Transverse colon (tissue), 4 donors: ENCODE results near the gene FIP1L1. TPM values are rescaled to one million over a fixed set of nuclear protein-coding genes. Genes with fewer than 3 reads are reported as not detected.
A peak's percentile ranks its signal among the peaks of the same experiment; 100 is the strongest.

Experiments
- DNase-seq: peaks from one replicate; pipeline ENCODE4 v3.0.0-alpha.2; 2019
- H3K27ac ChIP-seq, 4 donors: fragments of 200-600 bp; sonication (generic); 2 replicates each; pipeline ENCODE4 v1.5.1; 2016 to 2018; ENCODE audit warnings: inconsistent platforms in 4 of 4
- H3K27me3 ChIP-seq: fragments of 200-600 bp; sonication (generic); 2 replicates; pipeline ENCODE4 v1.5.1; 2017; ENCODE audit warnings: inconsistent platforms
- H3K36me3 ChIP-seq, 4 donors: fragments of 200-600 bp; sonication (generic); 2 replicates each; pipeline ENCODE4 v1.5.1; 2017 to 2019; ENCODE audit warnings: inconsistent platforms in 4 of 4
- H3K4me1 ChIP-seq, 4 donors: fragments of 200-600 bp; sonication (generic); 2 replicates each; pipeline ENCODE4 v1.5.1; 2017 to 2020; ENCODE audit warnings: inconsistent platforms in 4 of 4
- H3K4me3 ChIP-seq, 4 donors: fragments of 200-600 bp; sonication (generic); 1 replicate in 1 of 4; 2 replicates in 3 of 4; pipeline versions ENCODE4 v1.5.1 to v1.6.1; 2017 to 2019; ENCODE audit warnings: inconsistent platforms in 4 of 4
- H3K9me3 ChIP-seq, 2 donors: fragments of 200-600 bp; sonication (generic); 2 replicates each; pipeline ENCODE4 v1.5.1; 2017 to 2019; ENCODE audit warnings: inconsistent platforms in 2 of 2
- CTCF ChIP-seq, 5 experiments: fragments of 200-600 bp in 3 of 5; fragments of 450-650 bp in 2 of 5; sonication (generic) in 3 of 5; IDR thresholded peaks; 1 replicate in 2 of 5; 2 replicates in 3 of 5; pipeline ENCODE4 v1.5.1; 2016 to 2017; ENCODE audit warnings: antibody characterized with exemption in 5 of 5, inconsistent platforms in 3 of 5, mild to moderate bottlenecking in 2 of 5, moderate library complexity in 1 of 5
- EP300 ChIP-seq: sonication (generic); formaldehyde crosslinking; IDR thresholded peaks from one replicate; pipeline ENCODE4 v1.6.1; 2017; ENCODE audit warnings: antibody characterized with exemption, low read depth
- POLR2A ChIP-seq: fragments of 450-650 bp; IDR thresholded peaks from one replicate; pipeline ENCODE4 v1.6.1; 2016; ENCODE audit warnings: antibody characterized with exemption, mild to moderate bottlenecking, moderate library complexity
- POLR2AphosphoS5 ChIP-seq, 3 donors: sonication (generic); formaldehyde crosslinking; IDR thresholded peaks; one replicate each; pipeline ENCODE4 v1.6.1; 2016; ENCODE audit warnings: antibody characterized with exemption in 3 of 3
- WGBS, 2 donors: methylation state at CpG; one replicate each; pipeline ENCODE4 v1.1.5; 2018; ENCODE audit warnings: low coverage in 1 of 2; 5-methylcytosine and 5-hydroxymethylcytosine counted together
- in situ Hi-C, 4 donors: fragments of 200-750 bp; cut with MboI; loops; one replicate each; pipeline versions ENCODE4 v1.15.0 to v1.15.1; 2017; ENCODE audit warnings: low sequenced_read_pairs in 3 of 4, low pct_ligation_motif_present in 1 of 4, low pct_unique_long_range_greater_than_20kb in 1 of 4
- intact Hi-C: fragments of 100-400 bp; cut with DNase I; formaldehyde crosslinking; loops from one replicate; pipeline ENCODE4 v1.15.1; 2023; ENCODE audit warnings: low total_unique reads
- total RNA-seq, 4 donors: library from RNA; depleted of rRNA; stranded (reverse); fragments of >200 nt; gene quantifications; one replicate each; pipeline ENCODE4 v1.1.0, GENCODE V29; 2016

Gene FIP1L1
- total RNA-seq, 4 donors from 2014 or later: 20.6 to 97.5 (median 43.9) TPM

GRCh38 chr4:53489279-53489889 is 111.9 kb downstream of the FIP1L1 start:
- H3K9me3 ChIP-seq: no peaks in the 10 kb centered on the region
- H3K4me1 ChIP-seq: no peaks in the 10 kb centered on the region
- H3K36me3 ChIP-seq: no peaks in the 10 kb centered on the region
- no peak for TF ChIP-seq POLR2A
- TF ChIP-seq EP300: no peak
- TF ChIP-seq POLR2AphosphoS5 (IDR thresholded peaks at IDR 0.05): no peak
- no peak for TF ChIP-seq CTCF (IDR thresholded peaks at IDR 0.05)
- intact Hi-C loops: no loop called here
- no peaks in the 10 kb centered on the region for H3K27me3 ChIP-seq
- DNase-seq: no peak
- H3K4me3 ChIP-seq: no peak overlapping the region
- in situ Hi-C loops: loop anchor here in 2 of 4 donors (25.0 kb wide), 4 partner anchors 102 to 723 kb away; partner anchors contain the start of gene FIP1L1 (in 1 of the 2)
- no peak overlapping the region for H3K27ac ChIP-seq

GRCh38 chr4:53490161-53490956 is 112.9 kb downstream of the FIP1L1 start:
- in situ Hi-C loops (loop anchor here in 2 of 4 donors (25.0 kb wide), 4 partner anchors 103 to 722 kb away; partner anchors contain the start of gene FIP1L1 (in 1 of the 2)), intact Hi-C loops (no loop called here)
- Histone ChIP-seq H3K4me1 (no peaks in the 10 kb centered on the region), H3K4me3 (no peak overlapping the region), H3K27ac (peak overlapping the region; percentile 28 to 46 (median 38)), H3K27me3 (no peaks in the 10 kb centered on the region), H3K36me3 (no peaks in the 10 kb centered on the region), H3K9me3 (no peaks in the 10 kb centered on the region)
- no peak for DNase-seq
- 65 to 72% methylated on average over 6 of the region's 6 CpGs for WGBS, 2 donors
- no peak for TF ChIP-seq EP300
- no peak for TF ChIP-seq CTCF (IDR thresholded peaks at IDR 0.05)
- TF ChIP-seq POLR2AphosphoS5 (IDR thresholded peaks at IDR 0.05): no peak
- TF ChIP-seq POLR2A: no peak

GRCh38 chr4:53490965-53491622 is 113.7 kb downstream of the FIP1L1 start:
- peak; percentile 30 for DNase-seq
- no peaks in the 10 kb centered on the region for H3K36me3 ChIP-seq
- intact Hi-C loops (no loop called here), in situ Hi-C loops (loop anchor here in 2 of 4 donors (25.0 kb wide), 4 partner anchors 104 to 721 kb away; partner anchors contain the start of gene FIP1L1 (in 1 of the 2))
- H3K27me3 ChIP-seq: no peaks in the 10 kb centered on the region
- H3K4me3 ChIP-seq: no peak overlapping the region
- H3K9me3 ChIP-seq: no peaks in the 10 kb centered on the region
- WGBS, 2 donors: 44 to 50% methylated on average over 3 of the region's 3 CpGs
- TF ChIP-seq POLR2A (no peak), EP300 (no peak), CTCF (IDR thresholded peaks at IDR 0.05) (peak; percentile 51 to 72 (median 60)), POLR2AphosphoS5 (IDR thresholded peaks at IDR 0.05) (peak in 1 of 3 donors; percentile 12)
- H3K27ac ChIP-seq: peak overlapping the region; percentile 28 to 46 (median 38)
- no peaks in the 10 kb centered on the region for H3K4me1 ChIP-seq

- no peaks in the 10 kb centered on the region for H3K4me1 ChIP-seq
- no peaks in the 10 kb centered on the region for H3K27me3 ChIP-seq
- H3K9me3 ChIP-seq: no peaks in the 10 kb centered on the region
- no peaks in the 10 kb centered on the region for H3K36me3 ChIP-seq
- no peak overlapping the region for H3K4me3 ChIP-seq
- DNase-seq: no peak
- intact Hi-C loops: no loop called here
- no peak overlapping the region for H3K27ac ChIP-seq
- in situ Hi-C loops: loop anchor here in 2 of 4 donors (25.0 kb wide), 4 partner anchors 108 to 717 kb away; partner anchors contain the start of gene FIP1L1 (in 1 of the 2)
- TF ChIP-seq POLR2A (no peak), CTCF (IDR thresholded peaks at IDR 0.05) (no peak), EP300 (no peak), POLR2AphosphoS5 (IDR thresholded peaks at IDR 0.05) (no peak)
- 92 to 93% methylated on average over 5 to 6 of the region's 6 CpGs for WGBS, 2 donors
Observed at GRCh38 chr4:53494851-53495250, 117.4 kb downstream of the FIP1L1 start.
